Breast epithelium (tissue), 4 donors: ENCODE measurements around the gene EN1. TPM values are rescaled to one million over a fixed set of nuclear protein-coding genes. Genes with fewer than 3 reads are reported as not detected.
A peak's percentile ranks its signal among the peaks of the same experiment; 100 is the strongest.

Experiments
- DNase-seq, 2 donors: peaks; one replicate each; pipeline ENCODE4 v3.0.0-alpha.2; 2019; ENCODE audit warnings: low spot score in 2 of 2
- H3K27ac ChIP-seq, 2 donors: fragments of 200-600 bp; sonication (generic) in 1 of 2; one replicate each; pipeline ENCODE4 v1.5.1; 2016 to 2019; ENCODE audit warnings: mild to moderate bottlenecking in 1 of 2
- H3K27me3 ChIP-seq, 2 donors: fragments of 200-600 bp; sonication (generic) in 1 of 2; one replicate each; pipeline versions ENCODE4 v1.5.1 to v1.6.0; 2017 to 2019; ENCODE audit warnings: control low read depth in 1 of 2, mild to moderate bottlenecking in 1 of 2
- H3K36me3 ChIP-seq: fragments of 200-600 bp; one replicate; pipeline ENCODE4 v1.5.1; 2019
- H3K4me1 ChIP-seq, 2 donors: fragments of 200-600 bp; sonication (generic); one replicate each; pipeline ENCODE4 v1.5.1; 2016 to 2019; ENCODE audit warnings: control low read depth in 1 of 2
- H3K4me3 ChIP-seq, 3 donors: fragments of 200-600 bp; sonication (generic); 1 replicate in 2 of 3; 2 replicates in 1 of 3; pipeline ENCODE4 v1.5.1; 2016 to 2019; ENCODE audit warnings: mild to moderate bottlenecking in 3 of 3, moderate library complexity in 2 of 3
- H3K9me3 ChIP-seq, 2 donors: fragments of 200-600 bp; sonication (generic) in 1 of 2; one replicate each; pipeline ENCODE4 v1.5.1; 2016 to 2019; ENCODE audit warnings: control low read depth in 1 of 2
- POLR2A ChIP-seq: fragments of 450-650 bp; IDR thresholded peaks from one replicate; pipeline ENCODE4 v1.6.1; 2016; ENCODE audit warnings: antibody characterized with exemption, mild to moderate bottlenecking, moderate library complexity
- POLR2AphosphoS5 ChIP-seq, 3 donors: sonication (generic); formaldehyde crosslinking; IDR thresholded peaks; one replicate each; pipeline ENCODE4 v1.6.1; 2017; ENCODE audit warnings: antibody characterized with exemption in 3 of 3
- intact Hi-C: fragments of 100-400 bp; cut with DNase I; formaldehyde crosslinking; loops from one replicate; pipeline ENCODE4 v1.15.1; 2023; ENCODE audit warnings: low total_unique reads
- total RNA-seq, 3 donors: library from RNA; depleted of rRNA; stranded (reverse); fragments of >200 nt; gene quantifications; one replicate each; pipeline ENCODE4 v1.1.0, GENCODE V29; 2016
- TF ChIP-seq, protein P1 (sequence below), 3 donors: fragments of 450-650 bp; IDR thresholded peaks; one replicate each; pipeline ENCODE4 v1.5.1; 2016 to 2017; ENCODE audit warnings: antibody characterized with exemption in 3 of 3, mild to moderate bottlenecking in 3 of 3, moderate library complexity in 3 of 3

EN1 gene
- total RNA-seq, 3 donors from 2014 or later: 0.29 to 6.4 (median 1.6) TPM

GRCh38 chr2:118881490-118882129 lies 34.2 kb upstream of the EN1 start:
- no peaks in the 10 kb centered on the region for H3K4me1 ChIP-seq
- no peaks in the 10 kb centered on the region for H3K9me3 ChIP-seq
- no peak overlapping the region for H3K27ac ChIP-seq
- intact Hi-C loops: loop anchor here (5.0 kb wide), 1 partner anchor 406 kb away; no protein-coding TSS in a partner anchor
- peaks cover 0 to 6% of the 10 kb centered on the region in 2 donors for H3K27me3 ChIP-seq
- peak; percentile 53 to 74 for DNase-seq
- TF ChIP-seq, protein P1, sequence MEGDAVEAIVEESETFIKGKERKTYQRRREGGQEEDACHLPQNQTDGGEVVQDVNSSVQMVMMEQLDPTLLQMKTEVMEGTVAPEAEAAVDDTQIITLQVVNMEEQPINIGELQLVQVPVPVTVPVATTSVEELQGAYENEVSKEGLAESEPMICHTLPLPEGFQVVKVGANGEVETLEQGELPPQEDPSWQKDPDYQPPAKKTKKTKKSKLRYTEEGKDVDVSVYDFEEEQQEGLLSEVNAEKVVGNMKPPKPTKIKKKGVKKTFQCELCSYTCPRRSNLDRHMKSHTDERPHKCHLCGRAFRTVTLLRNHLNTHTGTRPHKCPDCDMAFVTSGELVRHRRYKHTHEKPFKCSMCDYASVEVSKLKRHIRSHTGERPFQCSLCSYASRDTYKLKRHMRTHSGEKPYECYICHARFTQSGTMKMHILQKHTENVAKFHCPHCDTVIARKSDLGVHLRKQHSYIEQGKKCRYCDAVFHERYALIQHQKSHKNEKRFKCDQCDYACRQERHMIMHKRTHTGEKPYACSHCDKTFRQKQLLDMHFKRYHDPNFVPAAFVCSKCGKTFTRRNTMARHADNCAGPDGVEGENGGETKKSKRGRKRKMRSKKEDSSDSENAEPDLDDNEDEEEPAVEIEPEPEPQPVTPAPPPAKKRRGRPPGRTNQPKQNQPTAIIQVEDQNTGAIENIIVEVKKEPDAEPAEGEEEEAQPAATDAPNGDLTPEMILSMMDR (IDR thresholded peaks at IDR 0.05): peak; percentile 54 to 82 (median 81)
- no peak for TF ChIP-seq POLR2AphosphoS5 (IDR thresholded peaks at IDR 0.05)
- TF ChIP-seq POLR2A: no peak
- no peak overlapping the region for H3K4me3 ChIP-seq
- no peaks in the 10 kb centered on the region for H3K36me3 ChIP-seq

- no peak for TF ChIP-seq POLR2A
- TF ChIP-seq, protein P1 (IDR thresholded peaks at IDR 0.05): no peak
- TF ChIP-seq POLR2AphosphoS5 (IDR thresholded peaks at IDR 0.05): no peak
- no peaks in the 10 kb centered on the region for H3K36me3 ChIP-seq
- no peak for DNase-seq
- H3K4me1 ChIP-seq: no peaks in the 10 kb centered on the region
- H3K27ac ChIP-seq: no peak overlapping the region
- no peaks in the 10 kb centered on the region for H3K9me3 ChIP-seq
- no peak overlapping the region for H3K4me3 ChIP-seq
- intact Hi-C loops: loop anchor here (5.0 kb wide), 1 partner anchor 407 kb away; no protein-coding TSS in a partner anchor
- H3K27me3 ChIP-seq: peaks cover 0 to 17% of the 10 kb centered on the region in 2 donors
These were observed 33.1 kb upstream of the EN1 start for GRCh38 chr2:118880501-118880900.

- TF ChIP-seq POLR2A (no peak), POLR2AphosphoS5 (IDR thresholded peaks at IDR 0.05) (no peak)
- TF ChIP-seq, protein P1 (IDR thresholded peaks at IDR 0.05): no peak
- no peak for DNase-seq
- H3K9me3 ChIP-seq: no peaks in the 10 kb centered on the region
- no peaks in the 10 kb centered on the region for H3K4me1 ChIP-seq
- no peak overlapping the region for H3K4me3 ChIP-seq
- H3K27me3 ChIP-seq: peaks cover 0 to 30% of the 10 kb centered on the region in 2 donors
- no peak overlapping the region for H3K27ac ChIP-seq
- intact Hi-C loops: no loop called here
- no peaks in the 10 kb centered on the region for H3K36me3 ChIP-seq
These were observed 31.2 kb upstream of the EN1 start for GRCh38 chr2:118878531-118879149.

GRCh38 chr2:118875318-118875717 lies 27.9 kb upstream of the EN1 start:
- H3K27me3 ChIP-seq: peaks cover 0 to 28% of the 10 kb centered on the region in 2 donors
- no peak overlapping the region for H3K4me3 ChIP-seq
- DNase-seq: no peak
- no peaks in the 10 kb centered on the region for H3K4me1 ChIP-seq
- TF ChIP-seq, protein P1 (IDR thresholded peaks at IDR 0.05): no peak
- H3K27ac ChIP-seq: no peak overlapping the region
- H3K36me3 ChIP-seq: no peaks in the 10 kb centered on the region
- intact Hi-C loops: no loop called here
- no peaks in the 10 kb centered on the region for H3K9me3 ChIP-seq

GRCh38 chr2:118874324-118874723 lies 26.9 kb upstream of the EN1 start:
- no peak for DNase-seq
- Histone ChIP-seq H3K36me3 (no peaks in the 10 kb centered on the region), H3K27me3 (peaks cover 0 to 26% of the 10 kb centered on the region in 2 donors), H3K27ac (no peak overlapping the region), H3K9me3 (no peaks in the 10 kb centered on the region), H3K4me3 (no peak overlapping the region), H3K4me1 (no peaks in the 10 kb centered on the region)
- no peak for TF ChIP-seq POLR2AphosphoS5 (IDR thresholded peaks at IDR 0.05)
- TF ChIP-seq, protein P1 (IDR thresholded peaks at IDR 0.05): no peak
- TF ChIP-seq POLR2A: no peak
- intact Hi-C loops: no loop called here
